BJ (cell line): ENCODE data around the gene CYP1A2. TPM values are rescaled to one million over a fixed set of nuclear protein-coding genes. Genes with fewer than 3 reads are reported as not detected.
"Not testable (repeated sequence)": the region's sequence is repeated elsewhere in the genome, so short reads cannot be mapped to it uniquely, and the experiment has no call there.

ENCODE experiments used
- CTCF ChIA-PET: fragments of 350-600 bp; formaldehyde crosslinking; extraction: SDS; loops from one replicate; lab custom pipeline; 2021; ENCODE audit warnings: antibody characterized with exemption, inconsistent platforms; lab: Yijun Ruan, JAX
- POLR2A ChIA-PET: fragments of 300-600 bp; sonication (Branson Sonifier 250); formaldehyde crosslinking; extraction: SDS; loops from one replicate; lab custom pipeline; 2021; ENCODE audit warnings: antibody characterized with exemption; lab: Charles Lee
- DNase-seq: peaks from one replicate; pipeline ENCODE4 v3.0.0-alpha.2; 2011; ENCODE audit warnings: low read depth
- H3K27me3 ChIP-seq: 2 replicates; pipeline ENCODE4 v1.6.0; 2011; ENCODE audit warnings: low read length; ENCODE audit not compliant: control insufficient read depth, insufficient read depth
- H3K36me3 ChIP-seq: 2 replicates; pipeline ENCODE4 v1.5.1; 2011; ENCODE audit warnings: low read length; ENCODE audit not compliant: control insufficient read depth, insufficient read depth
- H3K4me3 ChIP-seq: 2 replicates; pipeline ENCODE4 v1.5.1; 2011; ENCODE audit warnings: low read depth, mild to moderate bottlenecking, control low read depth, low read length
- polyA plus RNA-seq: library from polyadenylated mRNA; depleted of rRNA; stranded (reverse); fragments of >200 nt; gene quantifications from 2 replicates; pipeline ENCODE4 v1.2.3, GENCODE V29; 2011
- TF ChIP-seq, protein P1 (sequence below): IDR thresholded peaks from 2 replicates; pipeline ENCODE4 v1.5.1; 2011; ENCODE audit warnings: low read depth, mild to moderate bottlenecking, control low read depth, inconsistent platforms, low read length, moderate library complexity; ENCODE audit not compliant: insufficient read depth

Gene CYP1A2
- polyA plus RNA-seq, 1 experiment, result not detected

DNA sequence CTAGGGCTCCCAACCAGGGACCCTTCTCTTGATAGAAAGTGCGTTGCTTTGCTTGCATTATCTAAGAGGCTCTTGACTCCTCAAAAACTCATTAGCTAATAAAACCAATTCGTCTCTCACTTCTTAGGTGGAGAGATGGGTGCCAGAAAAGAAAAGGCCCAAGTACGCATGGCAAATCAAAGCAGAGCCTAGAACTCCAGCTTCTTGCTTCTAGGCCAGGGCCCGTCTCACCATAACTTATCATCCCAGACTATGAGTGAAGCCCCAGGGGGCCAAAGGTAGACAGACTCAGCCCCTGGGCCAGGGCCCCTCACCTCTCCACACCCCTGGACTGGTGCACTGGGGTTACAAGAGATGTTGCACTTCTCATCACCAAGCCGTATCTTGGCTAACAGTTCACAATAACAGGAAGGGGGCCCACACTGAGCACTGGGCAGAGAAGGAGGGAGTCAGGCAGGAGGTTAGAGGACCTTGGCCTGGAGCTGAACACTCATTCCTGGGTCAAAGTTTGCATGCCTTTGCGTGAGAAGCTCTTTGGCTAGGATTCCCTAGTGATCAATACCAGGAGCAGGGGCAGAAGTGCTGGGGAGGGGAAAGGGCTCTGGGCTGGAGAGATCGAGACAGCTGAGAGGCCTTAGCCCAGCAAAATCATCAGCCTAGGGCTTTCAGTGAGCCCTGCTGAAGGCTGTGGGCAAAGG is 17.9 kb upstream of the CYP1A2 start:
- Histone ChIP-seq H3K27me3 (peaks cover 44% of the 10 kb centered on the region), H3K36me3 (no peaks in the 10 kb centered on the region), H3K4me3 (no peak overlapping the region)
- POLR2A ChIA-PET, result no interaction called here
- TF ChIP-seq, protein P1, sequence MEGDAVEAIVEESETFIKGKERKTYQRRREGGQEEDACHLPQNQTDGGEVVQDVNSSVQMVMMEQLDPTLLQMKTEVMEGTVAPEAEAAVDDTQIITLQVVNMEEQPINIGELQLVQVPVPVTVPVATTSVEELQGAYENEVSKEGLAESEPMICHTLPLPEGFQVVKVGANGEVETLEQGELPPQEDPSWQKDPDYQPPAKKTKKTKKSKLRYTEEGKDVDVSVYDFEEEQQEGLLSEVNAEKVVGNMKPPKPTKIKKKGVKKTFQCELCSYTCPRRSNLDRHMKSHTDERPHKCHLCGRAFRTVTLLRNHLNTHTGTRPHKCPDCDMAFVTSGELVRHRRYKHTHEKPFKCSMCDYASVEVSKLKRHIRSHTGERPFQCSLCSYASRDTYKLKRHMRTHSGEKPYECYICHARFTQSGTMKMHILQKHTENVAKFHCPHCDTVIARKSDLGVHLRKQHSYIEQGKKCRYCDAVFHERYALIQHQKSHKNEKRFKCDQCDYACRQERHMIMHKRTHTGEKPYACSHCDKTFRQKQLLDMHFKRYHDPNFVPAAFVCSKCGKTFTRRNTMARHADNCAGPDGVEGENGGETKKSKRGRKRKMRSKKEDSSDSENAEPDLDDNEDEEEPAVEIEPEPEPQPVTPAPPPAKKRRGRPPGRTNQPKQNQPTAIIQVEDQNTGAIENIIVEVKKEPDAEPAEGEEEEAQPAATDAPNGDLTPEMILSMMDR, result no peak
- CTCF ChIA-PET, result interaction anchor here (1.3 kb wide), 1 partner anchor 40 kb away, joined by 3 read pairs; no protein-coding TSS in a partner anchor
- DNase-seq, result no peak

DNA sequence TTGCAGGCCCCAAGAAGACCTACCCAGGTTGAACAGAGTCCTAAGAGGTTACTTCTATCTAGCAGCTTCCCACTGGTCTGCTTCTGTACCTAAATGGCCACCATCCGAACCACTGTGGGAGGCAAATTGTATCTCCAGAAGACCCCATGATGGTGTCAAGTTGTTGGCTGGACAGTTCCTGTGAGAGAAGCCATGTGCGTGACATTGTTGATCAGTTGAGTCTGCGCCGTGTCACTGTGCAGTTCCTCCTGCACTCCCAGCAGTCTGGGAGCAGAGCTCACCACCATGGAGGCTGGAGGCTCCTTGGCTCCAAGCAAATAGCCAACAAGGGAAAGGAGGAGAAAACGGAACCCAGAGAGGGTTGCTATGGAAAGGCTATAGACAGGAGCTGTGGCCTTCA is 15.8 kb upstream of the CYP1A2 start:
- H3K27me3 ChIP-seq, result peaks cover 38% of the 10 kb centered on the region
- POLR2A ChIA-PET, result no interaction called here
- CTCF ChIA-PET, result interaction anchor here (0.5 to 1.1 kb wide), 2 partner anchors 35 to 169 kb away, joined by 3 read pairs; no protein-coding TSS in a partner anchor
- H3K36me3 ChIP-seq, result no peaks in the 10 kb centered on the region
- no peak for DNase-seq
- H3K4me3 ChIP-seq, result no peak overlapping the region
- TF ChIP-seq, protein P1, result no peak

DNA sequence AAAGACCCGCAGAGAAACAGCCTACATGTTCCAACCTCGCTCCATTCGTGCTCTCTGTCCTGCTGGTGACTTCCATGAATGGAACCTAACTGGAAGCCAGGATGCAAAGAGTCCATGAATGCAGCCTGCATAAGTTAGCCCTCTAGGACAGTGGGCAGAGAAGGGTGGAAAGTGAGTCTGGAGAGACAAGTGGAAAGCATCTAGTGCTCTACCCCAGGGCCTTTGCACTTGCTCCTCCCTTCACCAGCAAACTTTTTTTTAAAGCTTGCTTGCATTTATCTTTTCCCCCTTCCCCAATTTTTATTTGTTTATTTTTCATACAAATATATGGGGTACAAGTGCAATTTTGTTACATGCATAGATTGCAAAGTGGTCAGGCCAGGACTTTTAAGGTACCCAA is 15.4 kb upstream of the CYP1A2 start:
- Histone ChIP-seq H3K36me3 (no peaks in the 10 kb centered on the region), H3K4me3 (no peak overlapping the region), H3K27me3 (peaks cover 36% of the 10 kb centered on the region)
- TF ChIP-seq, protein P1, result no peak
- POLR2A ChIA-PET, result no interaction called here
- DNase-seq, result no peak
- CTCF ChIA-PET, result interaction anchor here (0.5 to 1.1 kb wide), 2 partner anchors 35 to 168 kb away, joined by 3 read pairs; no protein-coding TSS in a partner anchor

DNA sequence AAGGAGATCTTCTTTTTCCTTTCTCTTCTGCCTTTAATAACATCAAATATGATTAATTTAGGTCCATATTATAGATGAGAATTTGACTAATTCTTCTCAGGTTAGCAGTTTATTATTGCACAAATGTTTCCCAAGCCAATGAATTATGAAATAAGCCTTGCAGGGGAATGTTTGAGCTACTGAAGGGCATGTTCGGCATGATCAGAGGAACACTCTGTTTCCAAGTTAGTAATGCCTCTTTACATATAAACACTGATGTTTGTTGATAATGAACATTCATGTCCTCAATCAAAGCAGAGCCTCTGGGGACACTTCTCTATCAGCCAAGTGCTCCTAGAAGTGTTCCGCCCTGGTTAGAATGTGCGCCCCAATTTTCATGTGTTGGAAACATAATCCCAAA is 13.3 kb upstream of the CYP1A2 start:
- H3K4me3 ChIP-seq, result no peak overlapping the region
- no peaks in the 10 kb centered on the region for H3K36me3 ChIP-seq
- no peak for DNase-seq
- TF ChIP-seq, protein P1, result no peak
- CTCF ChIA-PET, result interaction anchor here (0.9 to 1.3 kb wide), 3 partner anchors 10 to 36 kb away, joined by 3 to 4 read pairs (median 4); partner anchors contain the start of gene CYP1A1
- POLR2A ChIA-PET, result no interaction called here
- H3K27me3 ChIP-seq, result peaks cover 34% of the 10 kb centered on the region

DNA sequence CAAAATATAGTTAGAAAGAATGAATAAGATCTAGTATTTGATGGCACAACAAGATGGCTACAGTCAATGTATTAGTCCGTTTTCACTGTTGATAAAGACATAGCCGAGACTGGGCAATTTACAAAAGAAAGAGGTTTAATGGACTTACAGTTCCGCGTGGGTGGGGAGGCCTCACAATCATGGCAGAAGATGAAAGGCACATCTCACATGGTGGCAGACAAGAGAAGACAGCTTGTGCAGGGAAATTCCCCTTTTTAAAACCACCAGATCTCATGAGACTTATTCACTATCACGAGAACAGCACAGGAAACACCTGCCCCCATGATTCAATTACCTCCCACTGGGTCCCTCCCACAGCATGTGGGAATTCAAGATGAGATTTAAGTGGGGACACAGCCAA is 10.4 kb upstream of the CYP1A2 start:
- peaks cover 13% of the 10 kb centered on the region for H3K27me3 ChIP-seq
- H3K36me3 ChIP-seq, POLR2A ChIA-PET, DNase-seq, H3K4me3 ChIP-seq: not testable (repeated sequence)
- CTCF ChIA-PET, result interaction anchor here (0.6 kb wide), 1 partner anchor 12 kb away, joined by 3 read pairs; no protein-coding TSS in a partner anchor
